Parathyroid adenoma (tissue), 2 donors: ENCODE measurements around the gene WRAP73.

ENCODE experiments used
- H2AFZ ChIP-seq: fragments of 300-600 bp; sonication (generic); one replicate; pipeline ENCODE4 v1.7.0; 2017; ENCODE audit warnings: antibody characterized with exemption, mild to moderate bottlenecking
- H3K27ac ChIP-seq: fragments of 300-600 bp; sonication (generic); one replicate; pipeline ENCODE4 v1.7.0; 2017
- H3K27me3 ChIP-seq: fragments of 300-600 bp; sonication (generic); one replicate; pipeline ENCODE4 v1.7.0; 2017; ENCODE audit warnings: low read length; ENCODE audit not compliant: control insufficient read depth, insufficient read depth
- H3K36me3 ChIP-seq: fragments of 300-600 bp; sonication (generic); one replicate; pipeline ENCODE4 v1.7.0; 2017; ENCODE audit warnings: low read length; ENCODE audit not compliant: control insufficient read depth, insufficient read depth
- H3K4me1 ChIP-seq: fragments of 300-600 bp; sonication (generic); one replicate; pipeline ENCODE4 v1.7.0; 2017; ENCODE audit warnings: control low read depth
- H3K4me2 ChIP-seq: fragments of 300-600 bp; sonication (generic); one replicate; pipeline ENCODE4 v1.7.0; 2017; ENCODE audit warnings: low read length
- H3K4me3 ChIP-seq: fragments of 300-600 bp; sonication (generic); one replicate; pipeline ENCODE4 v1.7.0; 2017; ENCODE audit warnings: low read depth, low read length
- H3K79me2 ChIP-seq: fragments of 300-600 bp; sonication (generic); one replicate; pipeline ENCODE4 v1.7.0; 2017; ENCODE audit warnings: control low read depth
- H3K9ac ChIP-seq: fragments of 300-600 bp; sonication (generic); one replicate; pipeline ENCODE4 v1.7.0; 2017; ENCODE audit warnings: mild to moderate bottlenecking
- H3K9me3 ChIP-seq: fragments of 300-600 bp; sonication (generic); one replicate; pipeline ENCODE4 v1.7.0; 2017; ENCODE audit warnings: low read length; ENCODE audit not compliant: control insufficient read depth
- CTCF ChIP-seq: fragments of 300-600 bp; sonication (generic); IDR thresholded peaks from one replicate; pipeline ENCODE4 v1.7.0; 2017; ENCODE audit warnings: antibody characterized with exemption, mild to moderate bottlenecking
- donor health status: primary hyperparathyroidism.

The WRAP73 gene

DNA sequence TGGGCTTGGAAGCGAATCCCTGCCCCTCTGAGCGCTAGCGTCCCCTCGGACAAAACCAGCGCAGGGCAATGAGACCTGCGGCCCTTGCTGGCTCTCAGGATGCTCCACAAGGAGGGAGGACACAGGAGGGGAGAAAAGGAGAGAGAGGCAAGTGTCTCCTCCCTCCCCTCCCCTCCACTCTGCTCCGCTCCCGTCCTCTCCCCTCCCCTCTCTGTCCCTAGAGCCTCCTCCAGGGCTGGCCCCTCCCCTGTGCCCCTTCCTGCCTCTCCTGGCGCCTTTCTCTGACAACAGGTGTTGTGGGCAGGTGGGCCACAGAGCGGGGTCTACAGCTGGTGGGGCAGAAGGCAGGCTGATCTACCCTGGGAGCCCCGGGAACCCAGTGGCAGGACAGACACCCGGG lies 37.6 kb upstream of the WRAP73 start:
- TF ChIP-seq CTCF: no peak
- Histone ChIP-seq H3K36me3 (no peaks in the 10 kb centered on the region), H3K4me1 (no peaks in the 10 kb centered on the region), H3K27ac (no peak overlapping the region), H3K9ac (no peak overlapping the region), H3K9me3 (no peaks in the 10 kb centered on the region), H2AFZ (no peak overlapping the region), H3K4me2 (no peak overlapping the region), H3K79me2 (no peaks in the 10 kb centered on the region), H3K4me3 (no peak overlapping the region), H3K27me3 (no peaks in the 10 kb centered on the region)

DNA sequence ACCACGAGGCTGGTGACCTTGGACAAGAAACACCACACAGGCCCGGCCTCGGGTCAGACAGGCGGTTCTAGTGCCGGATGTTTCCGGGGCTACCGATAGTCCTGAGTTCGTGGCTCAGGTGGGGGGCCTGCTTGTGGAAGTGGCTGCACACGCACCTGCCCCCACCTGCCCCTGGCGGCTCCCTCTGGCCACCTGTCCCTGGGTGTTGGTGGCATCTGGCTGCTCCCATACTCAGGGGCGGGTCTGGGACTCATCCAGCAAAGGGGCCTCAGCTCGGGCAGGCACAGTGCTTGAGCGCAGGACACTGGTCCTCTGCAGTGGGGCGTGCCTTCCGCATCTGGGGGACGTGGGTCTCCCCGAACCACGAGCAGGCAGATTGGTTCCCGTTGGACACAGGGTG lies 36.0 kb upstream of the WRAP73 start:
- Histone ChIP-seq H3K36me3 (no peaks in the 10 kb centered on the region), H3K4me1 (no peaks in the 10 kb centered on the region), H3K4me3 (no peak overlapping the region), H3K27ac (no peak overlapping the region), H3K79me2 (no peaks in the 10 kb centered on the region), H3K27me3 (no peaks in the 10 kb centered on the region), H3K4me2 (no peak overlapping the region), H3K9ac (no peak overlapping the region), H3K9me3 (no peaks in the 10 kb centered on the region), H2AFZ (no peak overlapping the region)
- TF ChIP-seq CTCF: no peak

GRCh38 chr1:3685222-3685621 lies 35.3 kb upstream of the WRAP73 start:
- Histone ChIP-seq H3K4me1 (no peaks in the 10 kb centered on the region), H3K9me3 (no peaks in the 10 kb centered on the region), H3K4me2 (no peak overlapping the region), H3K4me3 (no peak overlapping the region), H2AFZ (no peak overlapping the region), H3K27me3 (no peaks in the 10 kb centered on the region), H3K36me3 (no peaks in the 10 kb centered on the region), H3K9ac (no peak overlapping the region), H3K79me2 (no peaks in the 10 kb centered on the region), H3K27ac (no peak overlapping the region)
- TF ChIP-seq CTCF: no peak

- no peak overlapping the region for H2AFZ ChIP-seq
- no peaks in the 10 kb centered on the region for H3K27me3 ChIP-seq
- no peak for TF ChIP-seq CTCF
- no peak overlapping the region for H3K4me3 ChIP-seq
- H3K36me3 ChIP-seq: no peaks in the 10 kb centered on the region
- no peaks in the 10 kb centered on the region for H3K79me2 ChIP-seq
- no peak overlapping the region for H3K4me2 ChIP-seq
- no peaks in the 10 kb centered on the region for H3K9me3 ChIP-seq
- no peak overlapping the region for H3K27ac ChIP-seq
- H3K9ac ChIP-seq: no peak overlapping the region
- H3K4me1 ChIP-seq: no peaks in the 10 kb centered on the region
These were observed 34.1 kb upstream of the WRAP73 start for GRCh38 chr1:3683992-3684391.

GRCh38 chr1:3683197-3683596 lies 33.3 kb upstream of the WRAP73 start:
- H3K9ac ChIP-seq: no peak overlapping the region
- no peak overlapping the region for H3K27ac ChIP-seq
- H3K4me3 ChIP-seq: no peak overlapping the region
- H3K4me2 ChIP-seq: no peak overlapping the region
- no peak for TF ChIP-seq CTCF
- no peaks in the 10 kb centered on the region for H3K36me3 ChIP-seq
- H3K4me1 ChIP-seq: no peaks in the 10 kb centered on the region
- H3K79me2 ChIP-seq: no peaks in the 10 kb centered on the region
- no peaks in the 10 kb centered on the region for H3K27me3 ChIP-seq
- H3K9me3 ChIP-seq: no peaks in the 10 kb centered on the region
- no peak overlapping the region for H2AFZ ChIP-seq
